OCI-LY7 (cell line): ENCODE measurements around the gene MAGI1. TPM values are rescaled to one million over a fixed set of nuclear protein-coding genes. Genes with fewer than 3 reads are reported as not detected.

Source experiments
- BruUV-seq: library from RNA; stranded (reverse); fragments of 400-500 nt; replicated peaks from 2 replicates; lab custom pipeline; 2021; lab: Mats Ljungman, UMichigan
- CTCF ChIA-PET: fragments of 300-600 bp; sonication (Branson Sonifier 250); formaldehyde crosslinking; loops from one replicate; lab custom pipeline; 2022; ENCODE audit warnings: antibody characterized with exemption; ENCODE audit not compliant: unreplicated experiment; lab: Charles Lee
- POLR2A ChIA-PET: fragments of 300-600 bp; sonication (Branson Sonifier 250); formaldehyde crosslinking; loops from one replicate; lab custom pipeline; 2022; ENCODE audit warnings: antibody characterized with exemption; lab: Charles Lee
- DNase-seq: peaks from one replicate; pipeline ENCODE4 v3.0.0-alpha.2; 2015; ENCODE audit warnings: low spot score
- H2AFZ ChIP-seq: fragments of 200-600 bp; sonication (generic), shearing (Covaris generic); 2 replicates; pipeline ENCODE4 v1.6.1; 2014; ENCODE audit warnings: mild to moderate bottlenecking, antibody characterized with exemption, low read length, moderate library complexity
- H3K27ac ChIP-seq: fragments of 200-600 bp; sonication (generic); 2 replicates; pipeline ENCODE4 v1.5.1; 2014; ENCODE audit warnings: mixed run types, low read depth, mild to moderate bottlenecking, moderate library complexity, low read length, inconsistent platforms; ENCODE audit not compliant: poor library complexity, severe bottlenecking
- H3K36me3 ChIP-seq: fragments of 200-600 bp; sonication (generic); 2 replicates; pipeline ENCODE4 v1.6.1; 2014; ENCODE audit warnings: mild to moderate bottlenecking, antibody characterized with exemption, low read length, moderate library complexity, mixed read lengths; ENCODE audit not compliant: insufficient read depth
- H3K4me1 ChIP-seq: fragments of 200-600 bp; sonication (generic); 2 replicates; pipeline ENCODE4 v1.5.1; 2014; ENCODE audit warnings: mild to moderate bottlenecking, low read length; ENCODE audit not compliant: insufficient read depth, poor library complexity, severe bottlenecking
- H3K4me2 ChIP-seq: fragments of 200-600 bp; sonication (generic); 2 replicates; pipeline ENCODE4 v1.6.1; 2014; ENCODE audit warnings: mild to moderate bottlenecking, low read length
- H3K4me3 ChIP-seq: fragments of 200-600 bp; sonication (generic); 2 replicates; pipeline ENCODE4 v1.5.1; 2014; ENCODE audit warnings: mild to moderate bottlenecking, low read depth, low read length; ENCODE audit not compliant: poor library complexity, severe bottlenecking
- H3K79me2 ChIP-seq: fragments of 200-600 bp; sonication (generic); 2 replicates; pipeline ENCODE4 v1.6.1; 2016; ENCODE audit warnings: low read depth, mild to moderate bottlenecking, low read length, moderate library complexity, mixed read lengths; ENCODE audit not compliant: insufficient read depth
- H3K9me2 ChIP-seq: fragments of 200-600 bp; sonication (generic); 2 replicates; pipeline ENCODE4 v1.6.1; 2016; ENCODE audit warnings: mild to moderate bottlenecking, low read length, mixed read lengths; ENCODE audit not compliant: insufficient read depth
- H3K9me3 ChIP-seq: fragments of 200-600 bp; sonication (generic); 2 replicates; pipeline ENCODE4 v1.6.1; 2014; ENCODE audit warnings: mild to moderate bottlenecking, mixed run types, low read length, mixed read lengths
- H4K20me1 ChIP-seq: fragments of 200-600 bp; sonication (generic); 2 replicates; pipeline ENCODE4 v1.6.1; 2014; ENCODE audit warnings: mild to moderate bottlenecking, antibody characterized with exemption, low read length, moderate library complexity, mixed read lengths; ENCODE audit not compliant: insufficient read depth
- EZH2phosphoT487 ChIP-seq: fragments of 200-600 bp; sonication (generic); IDR thresholded peaks from 2 replicates; pipeline ENCODE4 v1.6.1; 2018; ENCODE audit warnings: low read depth, borderline replicate concordance, mild to moderate bottlenecking, mixed run types, antibody characterized with exemption, low read length, moderate library complexity, mixed read lengths
- intact Hi-C: fragments of 100-400 bp; cut with micrococcal nuclease; formaldehyde crosslinking; loops from one replicate; pipeline ENCODE4 v1.10.0; 2022; ENCODE audit not compliant: unreplicated experiment
- total RNA-seq, 2 experiments: library from RNA; depleted of rRNA in 1 of 2; stranded (reverse); fragments of >200 nt in 1 of 2; shearing (Covaris generic) in 1 of 2; gene quantifications; 2 replicates each; pipeline ENCODE4 v1.2.3, GENCODE V29; 2014 to 2022
- TF ChIP-seq, protein P1 (sequence below): fragments of 200-600 bp; sonication (generic); conservative IDR thresholded peaks from 2 replicates; pipeline ENCODE4 v1.5.1; 2014; ENCODE audit warnings: mild to moderate bottlenecking, antibody characterized with exemption, low read length, moderate library complexity, mixed read lengths

The MAGI1 gene
- total RNA-seq, 2 experiments from 2014 or later: 0.63 to 2.5 TPM

DNA sequence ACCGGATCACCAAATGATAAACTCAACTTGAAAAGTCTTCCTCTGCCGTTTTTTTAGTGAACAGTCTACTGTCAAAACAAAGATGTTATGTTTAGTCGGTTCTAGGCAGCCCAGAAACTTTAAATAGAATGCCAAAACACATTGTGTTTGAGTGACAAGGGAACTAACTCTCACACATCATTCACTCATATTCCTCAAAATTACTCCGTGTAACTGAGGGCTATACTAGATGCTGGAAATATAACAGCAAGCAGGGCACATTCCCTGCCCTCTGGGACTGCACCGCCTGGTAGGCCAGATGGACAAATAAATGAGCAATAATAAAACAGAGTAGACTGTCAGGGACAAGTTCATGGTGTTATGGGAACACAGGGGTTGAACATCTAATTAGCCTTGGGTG, 251.4 kb downstream of the MAGI1 start:
- ChIA-PET POLR2A (no interaction called here), CTCF (no interaction called here)
- no peaks in the 10 kb centered on the region for H3K9me2 ChIP-seq
- no peaks in the 10 kb centered on the region for H3K4me1 ChIP-seq
- no peak overlapping the region for H3K4me3 ChIP-seq
- H3K79me2 ChIP-seq: no peaks in the 10 kb centered on the region
- H3K36me3 ChIP-seq: no peaks in the 10 kb centered on the region
- no peak overlapping the region for H2AFZ ChIP-seq
- no peaks in the 10 kb centered on the region for H3K9me3 ChIP-seq
- TF ChIP-seq, protein P1, sequence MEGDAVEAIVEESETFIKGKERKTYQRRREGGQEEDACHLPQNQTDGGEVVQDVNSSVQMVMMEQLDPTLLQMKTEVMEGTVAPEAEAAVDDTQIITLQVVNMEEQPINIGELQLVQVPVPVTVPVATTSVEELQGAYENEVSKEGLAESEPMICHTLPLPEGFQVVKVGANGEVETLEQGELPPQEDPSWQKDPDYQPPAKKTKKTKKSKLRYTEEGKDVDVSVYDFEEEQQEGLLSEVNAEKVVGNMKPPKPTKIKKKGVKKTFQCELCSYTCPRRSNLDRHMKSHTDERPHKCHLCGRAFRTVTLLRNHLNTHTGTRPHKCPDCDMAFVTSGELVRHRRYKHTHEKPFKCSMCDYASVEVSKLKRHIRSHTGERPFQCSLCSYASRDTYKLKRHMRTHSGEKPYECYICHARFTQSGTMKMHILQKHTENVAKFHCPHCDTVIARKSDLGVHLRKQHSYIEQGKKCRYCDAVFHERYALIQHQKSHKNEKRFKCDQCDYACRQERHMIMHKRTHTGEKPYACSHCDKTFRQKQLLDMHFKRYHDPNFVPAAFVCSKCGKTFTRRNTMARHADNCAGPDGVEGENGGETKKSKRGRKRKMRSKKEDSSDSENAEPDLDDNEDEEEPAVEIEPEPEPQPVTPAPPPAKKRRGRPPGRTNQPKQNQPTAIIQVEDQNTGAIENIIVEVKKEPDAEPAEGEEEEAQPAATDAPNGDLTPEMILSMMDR: no peak
- H4K20me1 ChIP-seq: no peaks in the 10 kb centered on the region
- intact Hi-C loops: loop anchor here (5.0 kb wide), 1 partner anchor 350 kb away; no protein-coding TSS in a partner anchor
- H3K27ac ChIP-seq: no peak overlapping the region
- BruUV-seq: no TSS peak
- no peak overlapping the region for H3K4me2 ChIP-seq
- DNase-seq: no peak

DNA sequence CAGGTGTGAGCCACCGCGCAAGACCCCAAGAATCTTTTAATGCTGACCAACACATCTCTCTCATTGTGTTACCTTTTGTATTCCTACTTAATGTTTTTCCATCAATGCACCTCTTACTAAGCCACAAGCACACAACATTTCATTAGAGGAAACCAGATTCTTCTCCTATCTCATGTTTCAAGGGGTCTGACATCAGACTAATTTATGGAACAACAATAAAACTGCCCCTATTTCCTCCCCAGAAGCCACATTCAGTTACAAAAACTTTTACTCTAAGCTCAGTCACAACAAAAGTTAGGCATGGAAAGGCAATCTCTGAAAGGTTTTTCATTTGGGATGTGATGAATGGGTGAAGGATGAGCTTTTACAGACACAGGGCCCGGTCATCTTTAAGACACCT, 251.8 kb downstream of the MAGI1 start:
- Histone ChIP-seq H3K9me2 (no peaks in the 10 kb centered on the region), H3K36me3 (no peaks in the 10 kb centered on the region), H3K4me3 (no peak overlapping the region), H3K4me2 (no peak overlapping the region), H3K27ac (no peak overlapping the region), H3K4me1 (no peaks in the 10 kb centered on the region), H3K9me3 (no peaks in the 10 kb centered on the region), H2AFZ (no peak overlapping the region), H4K20me1 (no peaks in the 10 kb centered on the region), H3K79me2 (no peaks in the 10 kb centered on the region)
- TF ChIP-seq EZH2phosphoT487: no peak
- TF ChIP-seq, protein P1: no peak
- POLR2A ChIA-PET: interaction anchor here (0.7 kb wide), 1 partner anchor 31 kb away, joined by 6 read pairs; no protein-coding TSS in a partner anchor
- BruUV-seq: no TSS peak
- intact Hi-C loops: loop anchor here (5.0 kb wide), 1 partner anchor 350 kb away; no protein-coding TSS in a partner anchor
- CTCF ChIA-PET: no interaction called here
- no peak for DNase-seq

DNA sequence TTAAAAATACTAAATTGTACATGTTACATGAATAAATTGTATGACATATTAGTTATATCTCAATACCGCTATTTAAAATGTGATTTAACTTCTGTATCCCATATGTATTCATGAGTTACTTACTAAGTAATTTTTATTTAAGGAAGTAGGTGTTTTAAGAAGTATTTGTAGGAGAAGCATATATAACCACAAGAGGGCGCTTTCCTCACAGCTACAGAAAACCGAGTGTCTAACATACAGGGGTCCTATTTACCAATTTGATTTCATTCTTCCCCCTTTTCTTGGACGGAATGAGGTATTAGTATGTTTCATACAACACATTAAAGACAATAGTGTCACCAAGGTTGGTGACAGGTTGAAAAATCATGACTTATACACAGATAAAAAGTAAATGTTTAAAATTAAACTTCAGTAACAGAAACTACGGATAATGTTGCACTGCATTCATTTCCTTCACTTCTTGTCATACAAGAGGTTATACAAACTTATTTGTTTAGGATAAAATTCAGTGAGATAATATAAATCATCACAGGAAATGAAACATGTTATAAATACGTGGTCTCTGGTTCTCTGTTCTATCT, 253.6 kb downstream of the MAGI1 start:
- H4K20me1 ChIP-seq: no peaks in the 10 kb centered on the region
- POLR2A ChIA-PET: no interaction called here
- CTCF ChIA-PET: no interaction called here
- no peak for TF ChIP-seq EZH2phosphoT487
- TF ChIP-seq, protein P1: peak; percentile 93
- no peaks in the 10 kb centered on the region for H3K9me2 ChIP-seq
- H3K9me3 ChIP-seq: no peaks in the 10 kb centered on the region
- H3K79me2 ChIP-seq: no peaks in the 10 kb centered on the region
- H3K4me1 ChIP-seq: no peaks in the 10 kb centered on the region
- H2AFZ ChIP-seq: no peak overlapping the region
- no peak overlapping the region for H3K4me2 ChIP-seq
- peak; percentile 57 for DNase-seq
- no peak overlapping the region for H3K4me3 ChIP-seq
- H3K27ac ChIP-seq: no peak overlapping the region
- no peaks in the 10 kb centered on the region for H3K36me3 ChIP-seq
- intact Hi-C loops: loop anchor here (5.0 kb wide), 1 partner anchor 352 kb away; no protein-coding TSS in a partner anchor
- no TSS peak for BruUV-seq
